Gastroesophageal sphincter (tissue), 4 donors: Measurements from ENCODE around the gene TNS3. TPM values are rescaled to one million over a fixed set of nuclear protein-coding genes. Genes with fewer than 3 reads are reported as not detected.

Source experiments
- ATAC-seq: fragments of 150-250 bp; one replicate; pipeline ENCODE4 v1.9.1; 2016; ENCODE audit warnings: mild to moderate bottlenecking, moderate library complexity
- H3K27ac ChIP-seq, 4 donors: fragments of 200-600 bp; sonication (generic) in 3 of 4; 1 replicate in 3 of 4; 2 replicates in 1 of 4; pipeline ENCODE4 v1.5.1; 2016 to 2019
- H3K27me3 ChIP-seq: fragments of 200-600 bp; sonication (generic); one replicate; pipeline ENCODE4 v1.5.1; 2019
- H3K36me3 ChIP-seq, 2 donors: fragments of 200-600 bp; sonication (generic); one replicate each; pipeline ENCODE4 v1.5.1; 2019; ENCODE audit warnings: control low read depth in 1 of 2
- H3K4me1 ChIP-seq, 3 donors: fragments of 200-600 bp; sonication (generic); 1 replicate in 2 of 3; 2 replicates in 1 of 3; pipeline ENCODE4 v1.5.1; 2016 to 2019; ENCODE audit warnings: control low read depth in 2 of 3
- H3K4me3 ChIP-seq, 2 donors: fragments of 200-600 bp; sonication (generic); one replicate each; pipeline ENCODE4 v1.5.1; 2019; ENCODE audit warnings: mild to moderate bottlenecking in 1 of 2, moderate library complexity in 1 of 2
- H3K9me3 ChIP-seq, 3 donors: fragments of 200-600 bp; sonication (generic); one replicate each; pipeline ENCODE4 v1.5.1; 2017 to 2019; ENCODE audit warnings: control low read depth in 2 of 3
- CTCF ChIP-seq, 4 experiments: fragments of 200-600 bp in 2 of 4; fragments of 450-650 bp in 2 of 4; sonication (generic) in 1 of 4; IDR thresholded peaks; one replicate each; pipeline ENCODE4 v1.5.1; 2017 to 2019; ENCODE audit warnings: antibody characterized with exemption in 4 of 4, mild to moderate bottlenecking in 2 of 4, moderate library complexity in 2 of 4
- EP300 ChIP-seq: sonication (generic); formaldehyde crosslinking; IDR thresholded peaks from one replicate; pipeline ENCODE4 v1.6.1; 2017; ENCODE audit warnings: antibody characterized with exemption, mild to moderate bottlenecking
- POLR2A ChIP-seq, 2 donors: fragments of 450-650 bp; IDR thresholded peaks; one replicate each; pipeline ENCODE4 v1.6.1; 2017; ENCODE audit warnings: antibody characterized with exemption in 2 of 2, mild to moderate bottlenecking in 2 of 2, moderate library complexity in 1 of 2
- POLR2AphosphoS5 ChIP-seq: sonication (generic); formaldehyde crosslinking; IDR thresholded peaks from one replicate; pipeline ENCODE4 v1.6.1; 2017; ENCODE audit warnings: antibody characterized with exemption
- WGBS, 2 donors: methylation state at CpG; one replicate each; pipeline ENCODE4 v1.1.5; 2018; ENCODE audit warnings: low coverage in 1 of 2; 5-methylcytosine and 5-hydroxymethylcytosine counted together
- total RNA-seq, 4 donors: library from RNA; depleted of rRNA; stranded (reverse); fragments of >200 nt; gene quantifications; one replicate each; pipeline ENCODE4 v1.1.0, GENCODE V29; 2016

The TNS3 gene
- total RNA-seq, 4 donors from 2014 or later, result 35.0 to 61.3 (median 45.1) TPM

GRCh38 chr7:47512481-47513176 lies 69.3 kb downstream of the TNS3 start:
- ATAC-seq, result no peak
- Histone ChIP-seq H3K4me1 (peaks cover 2 to 80% (median 20%) of the 10 kb centered on the region in 3 donors), H3K27ac (peak overlapping the region in 2 of 4 donors; percentile 40 to 53), H3K4me3 (no peak overlapping the region), H3K27me3 (no peaks in the 10 kb centered on the region), H3K36me3 (no peaks in the 10 kb centered on the region), H3K9me3 (no peaks in the 10 kb centered on the region)
- TF ChIP-seq EP300, result no peak
- no peak for TF ChIP-seq POLR2A (IDR thresholded peaks at IDR 0.05)
- no peak for TF ChIP-seq CTCF (IDR thresholded peaks at IDR 0.05)
- no peak for TF ChIP-seq POLR2AphosphoS5
- 68 to 84% methylated on average over 2 to 5 of the region's 5 CpGs for WGBS, 2 donors

GRCh38 chr7:47511699-47512370 lies 70.1 kb downstream of the TNS3 start:
- WGBS, 2 donors, result 83 to 88% methylated on average over 1 to 2 of the region's 16 CpGs
- H3K4me3 ChIP-seq, result no peak overlapping the region
- peak overlapping the region in 1 of 4 donors; percentile 40 for H3K27ac ChIP-seq
- no peaks in the 10 kb centered on the region for H3K9me3 ChIP-seq
- H3K27me3 ChIP-seq, result no peaks in the 10 kb centered on the region
- peaks cover 2 to 80% (median 24%) of the 10 kb centered on the region in 3 donors for H3K4me1 ChIP-seq
- no peaks in the 10 kb centered on the region for H3K36me3 ChIP-seq
- TF ChIP-seq EP300, result no peak
- TF ChIP-seq CTCF (IDR thresholded peaks at IDR 0.05), result no peak
- TF ChIP-seq POLR2AphosphoS5, result no peak
- TF ChIP-seq POLR2A (IDR thresholded peaks at IDR 0.05), result no peak
- ATAC-seq, result no peak

GRCh38 chr7:47510786-47511185 lies 71.1 kb downstream of the TNS3 start:
- no peak for ATAC-seq

GRCh38 chr7:47510192-47510591 lies 71.7 kb downstream of the TNS3 start:
- no peaks in the 10 kb centered on the region for H3K36me3 ChIP-seq
- peaks cover 2 to 84% (median 35%) of the 10 kb centered on the region in 3 donors for H3K4me1 ChIP-seq
- no peak for TF ChIP-seq POLR2A (IDR thresholded peaks at IDR 0.05)
- TF ChIP-seq CTCF (IDR thresholded peaks at IDR 0.05), result no peak
- TF ChIP-seq POLR2AphosphoS5, result no peak
- TF ChIP-seq EP300, result no peak
- H3K27me3 ChIP-seq, result no peaks in the 10 kb centered on the region
- H3K27ac ChIP-seq, result no peak overlapping the region
- WGBS, 2 donors, result 82 to 100% methylated on average over 2 to 4 of the region's 5 CpGs
- no peak for ATAC-seq
- H3K9me3 ChIP-seq, result no peaks in the 10 kb centered on the region
- no peak overlapping the region for H3K4me3 ChIP-seq

More at GRCh38 chr7:47510786-47511185, 71.1 kb downstream of the TNS3 start:
- Histone ChIP-seq H3K27me3 (no peaks in the 10 kb centered on the region), H3K9me3 (no peaks in the 10 kb centered on the region), H3K4me3 (no peak overlapping the region), H3K4me1 (peaks cover 2 to 80% (median 34%) of the 10 kb centered on the region in 3 donors), H3K27ac (no peak overlapping the region), H3K36me3 (no peaks in the 10 kb centered on the region)
- TF ChIP-seq POLR2AphosphoS5 (no peak), POLR2A (IDR thresholded peaks at IDR 0.05) (no peak), CTCF (IDR thresholded peaks at IDR 0.05) (no peak), EP300 (no peak)
- 94 to 97% methylated on average over 2 to 6 of the region's 6 CpGs for WGBS, 2 donors
